Activated T-cell treated with anti-CD3 and anti-CD28 coated beads for 1 hour (primary cell): ENCODE results near the gene SMC3.
"Not testable (repeated sequence)": the region's sequence is repeated elsewhere in the genome, so short reads cannot be mapped to it uniquely, and the experiment has no call there.

Experiments used
- DNase-seq: peaks from one replicate; pipeline ENCODE4 v3.0.0-alpha.2; 2020; ENCODE audit warnings: low read depth

SMC3 gene

DNA sequence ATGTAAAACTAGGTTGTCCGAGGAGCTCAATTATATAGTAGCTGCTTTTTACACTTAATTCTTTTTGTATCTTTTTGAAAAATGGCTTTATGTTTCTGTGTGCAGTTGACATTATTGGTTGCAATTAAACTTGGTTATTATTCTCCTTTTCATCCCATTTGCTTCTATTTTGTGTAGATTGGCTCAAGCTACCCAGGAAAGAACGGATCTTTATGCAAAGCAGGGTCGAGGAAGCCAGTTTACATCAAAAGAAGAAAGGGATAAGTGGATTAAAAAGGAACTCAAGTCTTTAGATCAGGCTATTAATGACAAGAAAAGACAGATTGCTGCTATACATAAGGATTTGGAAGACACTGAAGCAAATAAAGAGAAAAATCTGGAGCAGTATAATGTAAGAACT is 16.5 kb downstream of the SMC3 start:
- no peak for DNase-seq

DNA sequence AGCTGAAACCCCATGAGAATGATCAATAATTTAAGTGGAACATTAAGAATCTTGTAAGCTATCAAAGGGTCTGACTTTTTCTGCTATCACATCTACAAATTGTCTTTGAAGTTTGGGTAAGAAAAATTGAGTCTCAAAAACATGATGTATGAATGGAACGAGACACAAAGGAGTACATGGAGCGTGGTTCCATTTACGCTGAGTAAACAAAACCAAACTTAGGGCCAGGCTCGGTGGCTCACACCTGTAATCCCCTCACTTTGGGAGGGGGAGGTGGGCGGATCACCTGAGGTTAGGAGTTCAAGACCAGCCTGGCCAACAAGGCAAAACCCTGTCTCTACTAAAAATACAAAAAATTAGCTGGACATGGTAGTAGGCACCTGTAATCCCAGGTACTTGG is 24.3 kb downstream of the SMC3 start:
- no peak for DNase-seq

DNA sequence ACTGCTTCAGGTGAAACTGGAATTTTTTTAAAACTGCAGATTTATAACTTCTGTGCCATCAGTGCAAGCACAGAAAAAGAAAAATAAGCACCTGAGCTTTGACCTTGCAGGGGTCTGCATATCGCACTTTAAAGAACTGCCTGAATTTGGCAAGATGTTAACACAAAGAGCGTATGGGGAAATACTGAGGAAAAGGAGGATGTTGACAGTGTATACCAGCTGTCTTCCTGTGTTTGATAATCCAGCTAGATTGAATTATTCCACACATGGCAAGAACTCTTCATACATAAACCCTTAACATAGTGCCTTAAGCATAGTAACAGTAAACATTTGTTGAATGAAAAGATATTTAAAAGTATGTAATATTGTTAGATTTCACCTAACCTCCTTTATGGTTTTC is 30.0 kb downstream of the SMC3 start:
- DNase-seq, result no peak

DNA sequence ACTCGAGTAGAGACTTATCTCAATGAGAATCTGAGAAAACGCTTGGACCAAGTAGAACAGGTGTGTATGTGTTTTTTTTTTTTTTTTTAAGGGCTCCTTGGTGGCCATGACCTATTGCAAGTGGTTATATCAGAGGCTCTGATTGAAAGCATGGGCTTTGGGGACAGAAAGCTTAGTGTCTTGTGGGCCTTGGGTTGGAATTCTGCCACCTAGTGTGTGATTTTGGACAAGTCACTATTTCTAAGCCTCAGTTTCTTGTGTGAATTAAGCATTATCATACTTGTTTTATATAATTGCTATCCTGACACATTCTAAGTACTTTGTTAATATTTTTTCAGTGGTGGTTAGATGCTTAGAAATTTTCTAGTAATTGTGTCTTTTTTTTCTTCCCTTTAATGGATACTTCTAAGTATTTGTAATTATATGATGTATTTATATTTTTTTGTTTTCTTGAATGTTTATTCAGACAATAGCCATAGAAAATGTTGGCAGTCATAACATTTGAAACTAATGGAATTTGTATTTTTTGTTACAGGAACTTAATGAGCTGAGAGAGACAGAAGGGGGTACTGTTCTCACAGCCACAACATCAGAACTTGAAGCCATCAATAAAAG is 33.1 kb downstream of the SMC3 start:
- no peak for DNase-seq

DNA sequence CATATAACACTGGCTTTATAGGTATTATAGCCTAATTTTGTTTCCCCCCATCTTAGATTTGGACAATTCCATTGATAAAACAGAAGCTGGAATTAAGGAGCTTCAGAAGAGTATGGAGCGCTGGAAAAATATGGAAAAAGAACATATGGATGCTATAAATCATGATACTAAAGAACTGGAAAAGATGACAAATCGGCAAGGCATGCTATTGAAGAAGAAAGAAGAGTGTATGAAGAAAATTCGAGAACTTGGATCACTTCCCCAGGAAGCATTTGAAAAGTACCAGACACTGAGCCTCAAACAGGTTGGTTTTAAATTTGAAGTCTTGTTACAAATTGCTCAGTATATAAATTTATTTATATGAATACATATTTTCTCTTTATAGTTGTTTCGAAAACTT is 34.1 kb downstream of the SMC3 start:
- no peak for DNase-seq

DNA sequence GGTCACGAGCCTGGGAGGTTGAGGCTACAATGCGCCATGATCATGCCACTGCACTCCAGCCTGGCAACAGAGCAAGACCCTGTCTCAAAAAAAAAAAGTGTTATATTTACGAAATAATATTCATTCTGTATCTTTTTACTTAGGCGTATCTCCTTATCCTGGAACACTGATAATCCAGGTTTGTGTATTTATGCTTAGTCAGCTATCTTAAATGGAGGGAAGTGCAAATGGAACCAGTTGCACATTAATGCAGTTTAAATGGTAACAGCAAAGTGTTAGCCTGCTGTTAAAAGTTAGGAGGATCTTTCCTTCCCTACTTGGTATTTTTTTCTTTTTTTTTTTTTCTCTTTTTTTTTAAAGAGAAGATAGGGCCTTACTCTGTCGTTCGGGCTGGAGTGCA is 40.6 kb downstream of the SMC3 start:
- no peak for DNase-seq

DNA sequence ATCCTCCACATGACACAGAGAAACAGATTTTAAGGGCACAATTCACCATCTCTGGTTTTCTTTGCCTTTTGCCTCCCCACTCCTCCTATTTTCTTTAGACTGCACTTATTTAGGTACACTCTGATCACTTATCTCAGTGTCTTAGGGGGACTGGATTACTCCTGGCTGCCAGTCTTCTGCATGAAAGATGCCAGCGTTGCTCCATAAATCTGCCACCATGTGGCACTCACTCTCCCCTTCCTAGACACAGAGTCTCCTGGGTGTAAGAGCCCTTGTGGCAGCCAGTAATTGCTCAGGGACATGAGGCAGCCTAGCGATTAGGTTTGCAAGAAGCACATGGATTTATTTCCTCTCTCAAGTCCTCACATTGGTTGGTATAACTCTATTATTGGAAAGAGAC is 42.1 kb downstream of the SMC3 start:
- no peak for DNase-seq

DNA sequence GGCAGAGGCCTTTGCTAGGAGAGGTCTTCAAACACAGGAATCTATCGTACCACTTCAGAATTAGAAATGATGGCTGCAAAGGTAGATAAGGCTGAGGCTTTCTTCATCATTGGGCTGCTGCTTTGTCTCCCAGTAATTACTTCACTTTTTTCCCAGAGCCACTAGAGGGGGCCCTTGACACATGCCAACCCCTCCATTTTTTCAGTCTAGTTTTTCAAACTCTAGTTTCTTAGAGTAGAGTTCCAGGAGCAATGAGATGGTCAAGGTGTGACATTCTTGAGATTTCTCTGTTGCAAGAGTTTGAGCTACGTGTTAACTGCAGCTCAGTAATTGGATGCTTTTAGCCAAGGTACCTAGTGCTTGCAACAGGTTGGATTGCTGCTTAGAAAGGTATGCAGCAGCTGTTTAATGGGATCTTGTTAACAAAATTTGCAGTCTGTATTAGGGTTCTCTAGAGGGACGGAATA is 42.8 kb downstream of the SMC3 start:
- DNase-seq, result peak; percentile 36

DNA sequence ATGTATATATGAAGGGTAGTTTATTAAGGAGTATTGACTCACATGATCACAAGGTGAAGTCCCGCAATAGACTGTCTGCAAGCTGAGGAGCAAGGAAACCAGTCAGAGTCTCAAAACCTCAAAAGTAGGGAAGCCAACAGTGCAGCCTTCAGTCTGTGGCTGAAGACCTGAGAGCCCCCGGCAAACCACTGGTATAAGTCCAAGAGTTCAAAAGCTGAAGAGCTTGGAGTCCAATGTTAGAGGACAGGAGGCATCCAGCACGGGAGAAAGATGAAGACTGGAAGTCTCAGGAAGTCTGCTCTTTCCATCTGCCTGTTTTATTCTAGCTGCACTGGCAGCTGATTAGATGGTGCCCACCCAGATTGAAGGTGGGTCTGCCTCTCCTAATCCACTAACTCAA is 43.3 kb downstream of the SMC3 start:
- not testable (repeated sequence) for DNase-seq

DNA sequence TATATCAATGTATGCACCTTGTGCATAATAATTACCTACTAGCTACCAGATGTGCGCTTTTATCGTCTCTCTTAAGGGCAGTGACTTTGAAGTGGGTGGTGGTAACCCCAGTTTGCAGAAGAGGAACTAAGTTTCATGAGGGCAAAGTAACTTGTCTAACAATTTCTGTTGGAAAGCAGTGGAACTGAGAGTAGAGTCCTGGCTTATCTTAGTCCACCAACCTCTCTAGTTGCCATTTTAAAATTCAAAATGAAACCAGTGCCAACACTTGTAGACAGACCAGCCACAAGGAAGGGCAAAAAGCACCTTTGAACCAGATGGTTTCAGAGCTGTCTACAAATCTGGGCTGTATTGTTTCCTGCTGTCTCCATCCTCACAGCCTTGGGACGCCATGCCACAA is 44.6 kb downstream of the SMC3 start:
- no peak for DNase-seq

DNA sequence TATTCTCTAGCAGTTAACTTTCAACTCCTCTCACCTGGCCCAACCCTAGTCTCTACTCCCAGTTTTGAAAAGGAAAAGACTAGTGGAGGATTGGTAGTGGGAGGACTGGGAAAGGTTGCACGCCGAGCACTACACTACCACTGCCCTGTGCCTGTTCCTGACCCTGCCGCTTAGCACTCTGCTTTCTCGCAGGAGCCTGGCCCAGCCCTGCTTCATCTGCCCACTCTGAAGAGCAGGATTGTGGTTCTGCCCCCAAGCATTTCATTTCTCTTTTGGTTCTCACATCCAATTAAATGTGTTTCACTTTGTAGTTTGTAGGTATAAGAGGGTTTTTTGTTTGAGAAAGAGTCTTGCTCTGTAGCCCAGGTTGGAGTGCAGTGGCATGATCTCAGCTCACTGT is 45.1 kb downstream of the SMC3 start:
- DNase-seq, result no peak

DNA sequence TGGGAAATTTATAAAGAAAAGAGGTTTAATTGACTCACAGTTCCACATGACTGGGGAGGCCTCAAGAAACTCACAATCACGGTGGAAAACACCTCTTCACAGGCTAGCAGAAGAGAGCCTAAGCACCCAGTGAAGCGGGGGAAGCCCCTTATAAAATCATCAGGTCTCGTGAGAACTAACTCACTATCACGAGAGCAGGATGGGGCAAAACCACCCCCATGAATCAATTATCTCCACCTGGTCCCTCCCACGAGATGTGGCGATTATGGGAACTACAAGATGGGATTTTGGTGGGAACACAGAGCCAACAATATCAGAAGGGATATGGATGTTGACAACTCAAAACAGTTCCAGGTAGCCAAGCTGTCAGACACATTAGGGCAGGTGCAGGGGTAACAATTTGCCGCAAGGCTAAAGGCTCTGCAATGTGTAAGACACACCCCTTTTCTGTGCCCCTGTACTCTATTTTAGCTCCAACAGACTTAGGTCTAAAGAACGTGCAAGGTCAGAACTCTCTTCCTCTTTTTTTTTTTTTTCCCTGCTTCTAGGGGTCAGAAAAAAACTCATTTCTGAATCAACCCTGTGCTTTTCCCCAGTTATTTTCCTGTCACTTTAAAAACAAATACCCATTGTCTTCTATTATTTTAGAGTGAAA is 46.0 kb downstream of the SMC3 start:
- no peak for DNase-seq

DNA sequence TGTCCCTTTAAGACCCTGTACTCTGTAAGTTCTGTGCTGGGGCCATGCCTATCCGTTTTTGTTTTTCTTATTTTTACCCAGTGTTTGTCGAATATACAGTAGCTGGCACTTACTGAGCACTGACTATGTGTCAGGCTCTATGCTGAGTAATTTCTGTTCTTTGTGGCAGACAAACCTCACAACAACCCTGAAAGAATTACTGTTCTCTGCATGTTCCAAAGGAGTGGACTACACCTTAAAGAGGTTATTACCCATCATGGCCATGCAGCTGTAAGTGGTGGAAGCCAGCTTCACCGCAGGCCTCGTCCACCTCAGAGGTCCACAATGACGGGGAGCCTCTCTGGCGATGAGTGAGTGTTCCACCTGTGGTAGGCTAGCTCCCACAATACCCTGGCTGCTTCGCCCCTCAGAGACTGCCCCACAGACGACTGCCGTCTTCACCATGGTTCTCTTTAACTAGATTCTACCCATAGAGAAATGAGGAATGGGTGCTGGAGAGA is 46.6 kb downstream of the SMC3 start:
- DNase-seq, result no peak

DNA sequence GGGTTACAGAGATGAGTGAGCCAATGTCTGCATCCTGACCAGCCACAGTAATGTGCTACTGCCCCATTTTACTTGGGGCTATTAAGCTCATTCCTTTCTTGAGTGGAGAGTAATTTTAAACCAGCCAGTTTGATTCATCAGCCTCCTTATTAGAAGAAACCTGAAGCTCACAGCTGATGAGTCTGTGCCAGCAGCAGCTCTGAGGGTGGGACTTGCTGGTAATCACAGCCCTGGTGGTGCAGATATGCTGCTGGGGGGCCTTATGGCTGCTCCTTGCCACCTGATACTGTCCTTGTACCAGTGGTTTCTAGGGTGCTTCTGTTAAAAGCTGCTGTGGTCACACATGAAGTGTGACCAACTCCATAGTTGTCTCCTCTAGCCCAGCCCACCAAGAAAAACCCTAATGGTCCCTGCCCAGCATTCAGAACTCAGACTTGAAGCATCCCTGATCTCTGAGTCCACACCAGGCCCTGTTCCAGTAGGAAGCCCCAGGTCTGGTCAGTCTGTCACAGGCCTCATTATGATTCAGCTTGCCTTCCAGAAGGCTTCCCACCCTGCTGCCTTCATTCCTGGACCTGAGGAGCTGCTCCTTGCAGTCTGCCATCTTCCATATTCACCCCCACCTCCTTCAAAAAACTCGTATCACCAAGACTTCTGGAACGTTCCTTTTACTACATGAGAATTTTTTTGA is 47.7 kb downstream of the SMC3 start:
- no peak for DNase-seq

DNA sequence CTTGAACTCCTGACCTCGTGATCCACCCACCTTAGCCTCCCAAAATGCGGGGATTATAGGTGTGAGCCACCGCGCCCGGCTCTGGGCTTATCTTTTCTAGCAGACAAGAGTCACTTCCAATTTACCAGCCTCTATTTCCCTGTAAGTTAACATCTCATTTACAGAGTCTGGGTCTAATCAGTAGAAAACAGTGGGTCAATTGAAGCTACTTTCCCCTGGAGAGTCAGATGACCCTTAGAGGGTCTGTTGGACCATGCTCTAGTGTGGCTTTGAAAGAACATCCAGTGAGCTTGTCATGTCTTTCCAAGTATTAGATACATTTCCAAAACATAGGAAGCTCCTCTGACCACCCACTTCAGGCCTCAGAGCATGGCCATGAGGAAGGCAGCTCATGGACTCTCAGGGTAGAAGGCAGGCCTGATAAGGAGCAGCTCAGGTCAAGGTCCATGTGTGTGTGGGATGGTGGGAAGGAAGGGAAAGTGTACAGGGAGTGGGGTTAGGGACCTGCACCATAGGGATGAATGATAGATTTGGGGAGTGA is 49.1 kb downstream of the SMC3 start:
- DNase-seq, result no peak

DNA sequence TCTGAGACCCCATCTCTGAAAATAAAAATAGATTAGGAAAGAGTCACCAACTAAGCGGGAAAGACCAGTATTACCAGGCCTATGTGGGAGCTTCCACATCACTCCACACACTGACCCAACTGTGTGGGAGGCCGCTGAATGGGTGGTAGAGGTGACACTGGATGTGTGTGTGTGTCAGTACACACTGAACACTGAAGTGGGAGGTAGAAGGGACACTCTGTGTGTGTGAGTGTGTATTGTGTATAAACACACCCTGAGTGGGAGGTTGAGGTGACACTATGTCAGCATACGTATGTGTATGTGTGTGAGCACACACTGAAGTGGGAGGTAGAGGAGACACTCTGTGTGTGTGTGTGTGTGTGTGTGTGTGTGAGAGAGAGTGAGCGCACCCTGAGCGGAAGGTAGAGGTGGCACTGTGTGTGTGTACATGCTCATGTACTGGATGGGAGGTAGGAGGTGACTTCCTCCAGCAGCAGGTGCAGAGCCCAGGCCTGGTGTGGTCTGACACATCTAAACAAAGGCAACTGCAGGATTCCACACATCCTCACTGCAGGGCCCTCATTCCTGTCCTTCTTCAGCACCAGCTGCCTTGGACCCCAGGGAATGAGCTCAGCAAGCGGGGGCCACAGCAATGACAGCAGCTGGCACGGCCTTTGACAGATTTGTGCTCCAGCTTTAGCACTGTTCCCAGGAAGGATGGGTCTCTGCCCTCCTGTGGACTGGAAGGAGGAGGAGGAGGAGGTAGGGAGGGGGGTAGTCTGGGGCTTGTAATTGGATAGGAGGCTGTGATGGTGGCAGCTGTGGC is 50.1 kb downstream of the SMC3 start:
- no peak for DNase-seq

DNA sequence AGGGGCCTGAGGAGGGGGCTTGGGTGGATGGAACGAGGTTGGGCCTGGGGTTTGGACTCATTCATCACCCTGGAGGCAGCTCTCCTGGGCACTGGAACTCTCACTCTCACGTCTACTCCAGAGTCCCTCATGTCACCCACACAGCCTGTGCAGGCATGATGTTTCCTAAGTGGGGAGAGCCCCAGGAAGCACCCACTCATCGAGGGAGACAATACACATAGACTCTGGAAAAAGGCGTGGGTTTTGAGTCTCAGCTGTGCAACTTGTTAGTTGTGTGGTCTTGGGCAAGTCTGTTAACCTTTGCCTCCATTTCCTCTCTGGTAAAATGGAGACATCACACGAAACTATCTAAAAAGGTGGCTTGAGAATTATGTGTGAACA is 50.7 kb downstream of the SMC3 start:
- no peak for DNase-seq

DNA sequence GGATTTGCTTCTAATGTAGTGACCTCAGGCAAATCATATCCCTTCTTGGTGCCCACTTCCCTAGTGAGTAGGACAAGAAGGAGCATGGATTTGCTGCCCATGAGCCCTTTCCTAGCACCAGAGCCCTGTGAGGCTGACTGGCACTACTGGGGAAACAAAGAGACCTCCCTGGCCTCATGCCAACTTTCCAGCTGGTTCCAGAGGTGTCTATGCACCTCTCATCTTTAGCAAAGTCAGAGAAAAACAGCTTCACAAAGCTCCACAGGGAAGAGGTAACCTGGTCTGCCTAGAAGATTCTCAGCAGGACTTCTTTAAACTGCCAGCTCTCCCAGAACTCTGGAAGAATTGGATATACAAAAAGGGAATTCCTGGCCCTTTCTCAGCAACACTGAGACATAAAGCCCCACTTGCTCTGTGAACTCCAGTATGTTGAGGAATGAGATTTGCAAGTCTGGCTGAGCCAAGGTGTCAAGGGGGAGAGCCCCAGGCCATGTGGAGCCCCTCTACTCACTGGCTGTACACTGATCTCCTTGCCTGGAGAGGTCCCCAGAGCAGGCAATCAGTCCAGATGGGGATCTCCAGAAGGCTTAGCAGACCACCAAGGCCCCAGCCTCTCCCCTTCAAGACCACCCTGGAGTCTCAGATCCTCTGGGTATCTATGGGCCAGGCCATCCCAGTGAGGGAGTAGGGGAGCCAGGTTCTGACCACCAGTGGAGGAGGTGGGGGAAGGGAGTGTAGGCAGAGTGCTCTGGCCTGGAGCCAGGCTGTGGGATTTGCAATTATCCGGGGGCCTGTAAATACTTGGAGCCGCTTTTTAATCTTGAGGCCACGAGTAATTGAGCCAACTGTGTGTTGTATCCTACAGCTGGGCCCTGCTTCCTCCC is 52.3 kb downstream of the SMC3 start:
- DNase-seq, result no peak

DNA sequence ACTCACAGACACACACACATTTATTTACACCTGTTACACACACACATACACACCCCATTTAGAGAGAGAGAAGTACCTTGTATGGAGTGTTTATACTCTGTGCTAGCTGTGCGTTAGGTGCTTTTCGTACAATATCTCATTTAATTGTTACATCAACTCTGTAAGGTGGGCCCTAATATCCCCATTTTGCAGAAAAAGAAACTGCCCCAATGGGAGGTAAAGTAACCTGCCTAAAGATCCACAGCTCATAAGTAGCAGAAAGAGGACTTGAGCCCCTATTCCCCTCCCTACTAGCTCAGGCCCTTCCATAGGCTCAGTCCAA is 52.9 kb downstream of the SMC3 start:
- DNase-seq, result no peak

DNA sequence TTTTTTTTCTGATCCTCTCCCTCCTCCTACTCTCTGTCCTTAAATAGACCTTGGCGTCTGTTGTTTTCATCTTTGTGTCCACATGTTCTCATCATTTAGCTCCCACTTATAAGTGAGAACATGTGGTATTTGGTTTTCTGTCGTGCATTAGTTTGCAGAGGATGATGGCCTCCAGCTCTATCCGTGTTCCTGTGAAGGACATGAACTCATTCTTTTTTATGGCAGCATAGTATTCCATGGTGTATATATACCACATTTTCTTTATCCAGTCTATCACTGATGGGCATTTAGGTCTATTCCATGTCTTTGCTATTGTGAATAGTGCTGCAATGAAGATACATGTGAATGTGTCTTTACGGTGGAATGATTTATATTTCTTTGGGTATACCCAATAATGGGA is 55.8 kb downstream of the SMC3 start:
- not testable (repeated sequence) for DNase-seq

DNA sequence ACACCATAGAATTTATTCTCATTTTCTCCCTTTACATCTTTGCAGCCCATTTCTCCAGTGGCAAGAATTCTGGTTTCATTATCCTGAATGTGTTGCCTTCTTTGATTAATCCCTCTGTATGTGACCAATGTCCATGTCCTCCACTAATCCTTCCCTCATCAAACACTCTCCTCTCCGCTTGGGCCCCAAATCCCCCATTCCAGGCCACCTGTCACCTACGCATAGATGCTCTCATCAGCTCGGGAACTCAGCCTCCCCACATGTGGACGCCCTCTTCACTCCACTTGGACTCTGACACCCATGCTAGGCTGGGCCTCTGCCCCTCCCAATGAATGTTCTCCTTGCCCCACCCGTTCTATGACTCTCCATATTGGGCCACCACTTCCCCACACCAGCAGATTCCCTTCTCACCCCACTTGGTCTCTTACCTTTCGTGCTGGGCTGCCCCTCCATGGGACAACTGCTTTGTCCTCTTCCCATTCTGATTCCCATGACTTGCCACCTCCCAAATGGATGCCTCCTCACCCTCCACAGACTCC is 57.9 kb downstream of the SMC3 start:
- no peak for DNase-seq
